SH-SY5Y (cell line): ENCODE results near the gene PNPLA5.

Experiments used
- GATA2 ChIP-seq: IDR thresholded peaks from 2 replicates; pipeline ENCODE4 v1.6.1; 2011; ENCODE audit warnings: mild to moderate bottlenecking, low read depth, low read length
- GATA3 ChIP-seq: IDR thresholded peaks from 2 replicates; pipeline ENCODE4 v1.6.1; 2011; ENCODE audit warnings: low read depth, mild to moderate bottlenecking, low read length, moderate library complexity

DNA sequence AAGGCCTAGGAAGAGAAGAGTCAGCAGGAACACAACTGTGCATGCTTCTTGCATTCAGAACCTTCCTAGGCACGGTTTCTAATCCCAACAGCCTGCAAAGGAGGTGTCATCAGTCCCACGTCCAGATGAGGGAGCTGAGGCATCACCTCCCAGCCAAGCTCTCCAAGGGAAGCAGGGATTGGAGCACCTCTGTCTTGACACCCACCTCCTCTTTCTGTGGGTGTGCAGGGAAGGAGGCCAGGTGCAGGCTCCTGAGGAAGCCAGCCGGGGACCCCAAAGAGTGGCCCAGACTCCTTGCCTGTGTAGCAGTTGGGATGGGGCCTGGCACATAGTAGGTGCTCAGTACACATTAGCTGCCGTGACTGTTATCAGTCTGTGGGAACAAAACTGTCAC lies 2.0 kb downstream of the PNPLA5 start:
- TF ChIP-seq GATA2 (no peak), GATA3 (no peak)
